ENCODE measurements around the gene WASF2. TPM values are rescaled to one million over a fixed set of nuclear protein-coding genes. Genes with fewer than 3 reads are reported as not detected.

WASF2 gene
- total and polyA plus RNA-seq, 2 of the 4 experiments (the other 2 are of a cell fraction), result 7.9 to 45.4 TPM

DNA sequence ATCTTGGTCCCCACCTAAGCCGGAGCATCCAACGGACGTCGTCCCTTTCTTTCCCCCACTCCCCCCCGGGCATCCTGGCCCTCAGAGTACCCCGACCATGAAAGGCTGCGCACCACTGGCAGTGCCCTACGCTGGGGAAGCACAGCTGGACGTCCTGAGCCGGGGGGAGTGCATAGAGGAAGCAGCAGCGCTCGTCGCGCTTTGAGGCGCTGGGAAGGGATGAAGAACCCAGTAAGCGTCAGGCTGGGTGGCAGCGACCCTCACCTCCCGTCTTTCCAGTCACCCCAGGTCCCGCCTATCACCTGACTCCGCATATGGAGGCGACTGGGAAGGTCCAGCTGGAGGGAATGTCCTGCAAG, 128.9 kb downstream of the WASF2 start:
- H4K8ac ChIP-seq (ENCODE audit: low read depth in 2 of 2, low read length in 2 of 2), result no peak overlapping the region
- H3K79me1 ChIP-seq (ENCODE audit: low read depth in 1 of 2, low read length in 2 of 2), result peaks cover 6 to 13% of the 10 kb centered on the region in 2 experiments; a peak in 3 of 4 replicates
- no peaks in the 10 kb centered on the region for H3K27me3 ChIP-seq (ENCODE audit: control insufficient read depth, insufficient read depth, low read length)
- H4K91ac ChIP-seq (ENCODE audit: insufficient read depth, low read depth, low read length), result no peak overlapping the region
- no peak overlapping the region for H2BK5ac ChIP-seq (ENCODE audit: low read depth, low read length, poor library complexity, severe bottlenecking)
- dilution Hi-C loops (cut with HindIII; ENCODE audit: low sequenced_read_pairs, unreplicated experiment) (no loop called here), intact Hi-C loops (cut with micrococcal nuclease) (no loop called here), in situ Hi-C loops (cut with MboI; ENCODE audit: low sequenced_read_pairs) (no loop called here)
- peak overlapping the region; percentile 42 for H2AK9ac ChIP-seq (replicated peaks; ENCODE audit: low read depth, low read length, poor library complexity)
- H3K4me2 ChIP-seq (ENCODE audit: low read depth, low read length), result no peak overlapping the region
- H3K27ac ChIP-seq (ENCODE audit: insufficient read depth, low read length), result no peak overlapping the region
- no peak overlapping the region for H3K18ac ChIP-seq (ENCODE audit: low read depth, low read length)
- TF ChIP-seq MAZ (IDR thresholded peaks at IDR 0.05; ENCODE audit: borderline replicate concordance, low read depth, low read length), result no peak
- TF ChIP-seq NFE2L2 (IDR thresholded peaks at IDR 0.05; ENCODE audit: low read depth, low read length), result no peak
- TF ChIP-seq SMC3 (IDR thresholded peaks at IDR 0.05; ENCODE audit: low read depth, low read length), result no peak
- TF ChIP-seq MXI1 (IDR thresholded peaks at IDR 0.05; ENCODE audit: borderline replicate concordance, low read depth, low read length), result no peak
- TF ChIP-seq, protein P1, sequence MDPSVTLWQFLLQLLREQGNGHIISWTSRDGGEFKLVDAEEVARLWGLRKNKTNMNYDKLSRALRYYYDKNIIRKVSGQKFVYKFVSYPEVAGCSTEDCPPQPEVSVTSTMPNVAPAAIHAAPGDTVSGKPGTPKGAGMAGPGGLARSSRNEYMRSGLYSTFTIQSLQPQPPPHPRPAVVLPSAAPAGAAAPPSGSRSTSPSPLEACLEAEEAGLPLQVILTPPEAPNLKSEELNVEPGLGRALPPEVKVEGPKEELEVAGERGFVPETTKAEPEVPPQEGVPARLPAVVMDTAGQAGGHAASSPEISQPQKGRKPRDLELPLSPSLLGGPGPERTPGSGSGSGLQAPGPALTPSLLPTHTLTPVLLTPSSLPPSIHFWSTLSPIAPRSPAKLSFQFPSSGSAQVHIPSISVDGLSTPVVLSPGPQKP (IDR thresholded peaks at IDR 0.05; ENCODE audit: borderline replicate concordance, low read depth, low read length), result no peak
- no peak for TF ChIP-seq MAFK (IDR thresholded peaks at IDR 0.05; ENCODE audit: low read depth, low read length)
- TF ChIP-seq, protein P2, sequence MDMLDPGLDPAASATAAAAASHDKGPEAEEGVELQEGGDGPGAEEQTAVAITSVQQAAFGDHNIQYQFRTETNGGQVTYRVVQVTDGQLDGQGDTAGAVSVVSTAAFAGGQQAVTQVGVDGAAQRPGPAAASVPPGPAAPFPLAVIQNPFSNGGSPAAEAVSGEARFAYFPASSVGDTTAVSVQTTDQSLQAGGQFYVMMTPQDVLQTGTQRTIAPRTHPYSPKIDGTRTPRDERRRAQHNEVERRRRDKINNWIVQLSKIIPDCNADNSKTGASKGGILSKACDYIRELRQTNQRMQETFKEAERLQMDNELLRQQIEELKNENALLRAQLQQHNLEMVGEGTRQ (IDR thresholded peaks at IDR 0.05; ENCODE audit: low read depth, low read length), result no peak
- TF ChIP-seq BHLHE40 (IDR thresholded peaks at IDR 0.05; ENCODE audit: low read depth, low read length), result no peak
- TF ChIP-seq, protein P3, sequence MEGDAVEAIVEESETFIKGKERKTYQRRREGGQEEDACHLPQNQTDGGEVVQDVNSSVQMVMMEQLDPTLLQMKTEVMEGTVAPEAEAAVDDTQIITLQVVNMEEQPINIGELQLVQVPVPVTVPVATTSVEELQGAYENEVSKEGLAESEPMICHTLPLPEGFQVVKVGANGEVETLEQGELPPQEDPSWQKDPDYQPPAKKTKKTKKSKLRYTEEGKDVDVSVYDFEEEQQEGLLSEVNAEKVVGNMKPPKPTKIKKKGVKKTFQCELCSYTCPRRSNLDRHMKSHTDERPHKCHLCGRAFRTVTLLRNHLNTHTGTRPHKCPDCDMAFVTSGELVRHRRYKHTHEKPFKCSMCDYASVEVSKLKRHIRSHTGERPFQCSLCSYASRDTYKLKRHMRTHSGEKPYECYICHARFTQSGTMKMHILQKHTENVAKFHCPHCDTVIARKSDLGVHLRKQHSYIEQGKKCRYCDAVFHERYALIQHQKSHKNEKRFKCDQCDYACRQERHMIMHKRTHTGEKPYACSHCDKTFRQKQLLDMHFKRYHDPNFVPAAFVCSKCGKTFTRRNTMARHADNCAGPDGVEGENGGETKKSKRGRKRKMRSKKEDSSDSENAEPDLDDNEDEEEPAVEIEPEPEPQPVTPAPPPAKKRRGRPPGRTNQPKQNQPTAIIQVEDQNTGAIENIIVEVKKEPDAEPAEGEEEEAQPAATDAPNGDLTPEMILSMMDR (conservative IDR thresholded peaks at IDR 0.05; ENCODE audit: low read depth, low read length), result no peak
- TF ChIP-seq CHD1 (IDR thresholded peaks at IDR 0.05; ENCODE audit: low read depth, low read length), result no peak
- TF ChIP-seq RFX5 (IDR thresholded peaks at IDR 0.05; ENCODE audit: low read depth, low read length), result no peak
- no peak for TF ChIP-seq CEBPB (IDR thresholded peaks at IDR 0.05; ENCODE audit: low read depth, low read length)
- no peak for TF ChIP-seq POLR2A (IDR thresholded peaks at IDR 0.05; ENCODE audit: low read depth, low read length)
- ChIA-PET POLR2A (ENCODE audit: unreplicated experiment) (no interaction called here), CTCF (no interaction called here)
- BruUV-seq (replicated peaks), result no TSS peak
- no peak overlapping the region for H2BK20ac ChIP-seq (ENCODE audit: low read depth, low read length)
- H4K20me1 ChIP-seq (ENCODE audit: insufficient read depth, low read length), result peaks cover 2% of the 10 kb centered on the region; the same call in 1 of the 2 replicates
- H3K4me1 ChIP-seq (ENCODE audit: control insufficient read depth, insufficient read depth, low read length), result peaks cover 7% of the 10 kb centered on the region; the same call in 1 of the 2 replicates
- H3K14ac ChIP-seq (replicated peaks; ENCODE audit: low read depth, low read length), result no peak overlapping the region
- H3K9ac ChIP-seq (ENCODE audit: low read depth, low read length), result no peak overlapping the region
- H3K4ac ChIP-seq (ENCODE audit: low read depth, low read length), result no peak overlapping the region
- 81% methylated on average over 10 of the region's 21 CpGs; no CpG with 5 or more reads in 1 of the 2 experiments for WGBS, 2 experiments (ENCODE audit: extremely low coverage in 2 of 2, insufficient read length in 1 of 2)
- H3K4me3 ChIP-seq (ENCODE audit: insufficient read depth, low read depth, low read length), result no peak overlapping the region
- H2AK5ac ChIP-seq (ENCODE audit: low read depth, low read length), result no peak overlapping the region
- H4K5ac ChIP-seq (ENCODE audit: low read depth, low read length), result no peak overlapping the region
- H2BK15ac ChIP-seq (ENCODE audit: low read depth, low read length), result no peak overlapping the region
- ATAC-seq (ENCODE audit: low read depth) (no peak), DNase-seq (no peak)
- peaks cover 47% of the 10 kb centered on the region for H3K36me3 ChIP-seq (ENCODE audit: control insufficient read depth, insufficient read depth, low read length)
- H3K9me3 ChIP-seq (ENCODE audit: control insufficient read depth, insufficient read depth, low read length), result no peaks in the 10 kb centered on the region
- H2AFZ ChIP-seq (replicated peaks; ENCODE audit: low read length, poor library complexity), result no peak overlapping the region
- H3K56ac ChIP-seq (ENCODE audit: extremely low read depth, insufficient read depth, low read length), result no peak overlapping the region
- H3K9me1 ChIP-seq (ENCODE audit: insufficient read depth, low read length), result peaks cover 12% of the 10 kb centered on the region
- no peak overlapping the region for H3K23ac ChIP-seq (ENCODE audit: low read depth, low read length)
- no peak overlapping the region for H2BK120ac ChIP-seq (ENCODE audit: low read depth, low read length)
